OCI-LY3 (cell line): ENCODE results near the gene DTNBP1.

Experiments
- H2AFZ ChIP-seq: fragments of 200-600, 300-600 bp; shearing (Covaris generic); 2 replicates; pipeline ENCODE4 v1.6.0; 2014; ENCODE audit warnings: antibody characterized with exemption, low read depth, low read length
- H3K27ac ChIP-seq: fragments of 200-600, 300-600 bp; sonication (generic); 2 replicates; pipeline ENCODE4 v1.5.1; 2014; ENCODE audit warnings: mild to moderate bottlenecking, low read length, moderate library complexity, mixed read lengths
- H3K27me3 ChIP-seq: fragments of 200-600, 300-600 bp; sonication (generic); 2 replicates; pipeline ENCODE4 v1.6.1; 2014; ENCODE audit warnings: low read depth, low read length, mixed read lengths
- H3K36me3 ChIP-seq: fragments of 200-600, 300-600 bp; sonication (generic); replicated peaks from 2 replicates; pipeline ENCODE3; 2014; ENCODE audit warnings: low read depth, low read length, mixed read lengths
- H3K4me1 ChIP-seq: fragments of 300-600, 200-600 bp; sonication (generic); 2 replicates; pipeline ENCODE4 v1.6.1; 2014; ENCODE audit warnings: low read length, mixed read lengths
- H3K4me2 ChIP-seq: fragments of 200-600, 300-600 bp; sonication (generic); 2 replicates; pipeline ENCODE4 v1.6.1; 2014; ENCODE audit warnings: low read length, mixed read lengths
- H3K4me3 ChIP-seq: fragments of 300-600, 200-600 bp; sonication (generic); 2 replicates; pipeline ENCODE4 v1.5.1; 2014; ENCODE audit warnings: antibody characterized with exemption, mild to moderate bottlenecking, low read length, moderate library complexity
- H3K79me2 ChIP-seq: fragments of 300-600, 200-600 bp; shearing (Covaris generic); 2 replicates; pipeline ENCODE4 v1.6.1; 2014; ENCODE audit warnings: mild to moderate bottlenecking, low read length, mixed read lengths
- H3K9ac ChIP-seq: fragments of 300-600, 200-600 bp; shearing (Covaris generic); 2 replicates; pipeline ENCODE4 v1.6.0; 2014; ENCODE audit warnings: mild to moderate bottlenecking, low read length, moderate library complexity
- H3K9me3 ChIP-seq: fragments of 200-600, 300-600 bp; shearing (Covaris generic); 2 replicates; pipeline ENCODE4 v1.6.1; 2014; ENCODE audit warnings: low read length, mixed read lengths; ENCODE audit not compliant: insufficient read depth
- H4K20me1 ChIP-seq: fragments of 200-600, 300-600 bp; sonication (generic); 2 replicates; pipeline ENCODE4 v1.6.1; 2016; ENCODE audit warnings: low read length, mixed read lengths; ENCODE audit not compliant: insufficient read depth
- CTCF ChIP-seq: fragments of 200-600, 300-600 bp; sonication (generic); IDR thresholded peaks from 2 replicates; pipeline ENCODE4 v1.5.1; 2014; ENCODE audit warnings: antibody characterized with exemption, low read length, low read depth
- EZH2phosphoT487 ChIP-seq: fragments of 200-600 bp; shearing (Covaris generic); IDR thresholded peaks from 2 replicates; pipeline ENCODE4 v1.6.1; 2018; ENCODE audit warnings: antibody characterized with exemption, mixed run types, low read depth

Gene DTNBP1

DNA sequence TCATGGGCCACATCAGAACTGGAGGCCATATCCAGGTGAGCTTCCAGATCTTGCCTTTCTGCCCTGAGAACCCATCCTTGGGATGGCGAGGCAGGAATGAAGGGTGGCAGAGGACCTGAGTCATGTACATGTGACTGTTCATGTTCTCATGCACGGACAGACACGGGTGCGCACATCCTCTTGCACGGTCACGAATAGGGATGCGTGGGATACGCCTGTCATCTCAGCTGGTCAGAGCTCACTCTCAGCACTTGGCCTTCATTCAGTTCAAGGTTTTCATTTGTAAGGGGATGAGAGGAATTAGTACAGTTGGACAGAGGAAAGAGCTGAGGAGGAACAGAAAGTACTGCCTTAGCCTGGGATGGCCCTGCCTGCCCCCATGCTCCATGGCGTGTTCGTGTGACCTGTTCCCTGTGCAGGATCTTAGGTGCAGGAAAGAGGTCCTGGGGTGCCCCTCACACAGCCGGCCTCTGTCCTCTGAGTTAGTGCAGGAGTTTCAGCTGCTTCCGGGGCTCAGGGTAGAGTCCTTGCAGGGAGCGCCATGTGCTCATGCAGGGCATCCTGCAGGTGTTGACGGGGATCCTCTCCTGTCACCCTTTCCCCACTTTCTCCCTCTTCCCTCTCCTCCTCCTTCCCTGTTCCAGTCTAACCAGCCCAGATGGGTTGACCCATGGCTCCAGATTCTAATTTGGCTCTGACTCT is 173.4 kb downstream of the DTNBP1 start:
- Histone ChIP-seq H3K9me3 (no peaks in the 10 kb centered on the region), H3K4me2 (no peak overlapping the region), H3K4me3 (no peak overlapping the region), H3K79me2 (no peaks in the 10 kb centered on the region; the same call in 1 of the 2 replicates), H3K27me3 (no peaks in the 10 kb centered on the region), H2AFZ (no peak overlapping the region), H3K36me3 (peaks cover 6% of the 10 kb centered on the region), H3K9ac (no peak overlapping the region), H3K4me1 (peaks cover 6% of the 10 kb centered on the region; the same call in 1 of the 2 replicates), H4K20me1 (peaks cover 5% of the 10 kb centered on the region; the same call in 1 of the 2 replicates), H3K27ac (no peak overlapping the region)
- TF ChIP-seq EZH2phosphoT487 (no peak), CTCF (no peak)

GRCh38 chr6:15487262-15487661 is 175.6 kb downstream of the DTNBP1 start:
- Histone ChIP-seq H3K9me3 (no peaks in the 10 kb centered on the region), H3K4me3 (no peak overlapping the region), H3K9ac (no peak overlapping the region), H3K4me2 (no peak overlapping the region), H4K20me1 (peaks cover 5% of the 10 kb centered on the region; the same call in 1 of the 2 replicates), H3K27ac (no peak overlapping the region), H3K36me3 (peaks cover 6% of the 10 kb centered on the region), H3K27me3 (no peaks in the 10 kb centered on the region), H3K4me1 (peaks cover 6% of the 10 kb centered on the region; the same call in 1 of the 2 replicates), H2AFZ (no peak overlapping the region), H3K79me2 (peaks cover 3% of the 10 kb centered on the region; the same call in 1 of the 2 replicates)
- no peak for TF ChIP-seq CTCF

DNA sequence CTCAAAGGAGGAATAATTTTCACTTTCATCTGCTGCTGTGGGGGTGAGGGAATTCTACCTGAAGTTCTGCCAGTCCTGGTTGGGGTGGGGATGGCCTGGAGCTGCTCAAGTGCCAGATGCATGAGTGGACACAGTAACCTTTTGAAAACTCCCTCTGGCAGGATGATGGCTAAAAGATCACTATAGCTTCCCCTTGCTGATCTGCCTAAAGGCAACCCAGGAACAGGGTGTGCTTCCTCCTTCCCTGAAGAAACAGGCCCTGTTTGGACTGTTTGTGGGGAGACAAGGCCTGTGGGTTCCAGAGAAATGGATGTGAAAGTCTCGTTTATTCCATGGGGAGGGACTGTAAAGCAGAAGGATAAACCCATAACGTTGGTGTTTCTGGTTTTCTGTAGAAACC is 176.9 kb downstream of the DTNBP1 start:
- H3K27ac ChIP-seq, result no peak overlapping the region
- peaks cover 3% of the 10 kb centered on the region; the same call in 1 of the 2 replicates for H3K79me2 ChIP-seq
- no peaks in the 10 kb centered on the region for H3K9me3 ChIP-seq
- H3K36me3 ChIP-seq, result peaks cover 6% of the 10 kb centered on the region
- no peak overlapping the region for H2AFZ ChIP-seq
- no peak overlapping the region for H3K4me2 ChIP-seq
- H3K27me3 ChIP-seq, result no peaks in the 10 kb centered on the region
- no peaks in the 10 kb centered on the region for H3K4me1 ChIP-seq
- peaks cover 2% of the 10 kb centered on the region; the same call in 1 of the 2 replicates for H4K20me1 ChIP-seq
- H3K9ac ChIP-seq, result no peak overlapping the region
- no peak overlapping the region for H3K4me3 ChIP-seq
- TF ChIP-seq EZH2phosphoT487 (no peak), CTCF (no peak)

GRCh38 chr6:15484821-15485220 is 178.0 kb downstream of the DTNBP1 start:
- H3K4me3 ChIP-seq, result no peak overlapping the region
- no peaks in the 10 kb centered on the region for H3K4me1 ChIP-seq
- H2AFZ ChIP-seq, result no peak overlapping the region
- no peak overlapping the region for H3K4me2 ChIP-seq
- H3K79me2 ChIP-seq, result peaks cover 9% of the 10 kb centered on the region
- TF ChIP-seq CTCF, result no peak
- no peak for TF ChIP-seq EZH2phosphoT487
- H3K27me3 ChIP-seq, result no peaks in the 10 kb centered on the region
- H3K27ac ChIP-seq, result no peak overlapping the region
- H3K9me3 ChIP-seq, result no peaks in the 10 kb centered on the region
- no peak overlapping the region for H3K9ac ChIP-seq
- peaks cover 6% of the 10 kb centered on the region for H3K36me3 ChIP-seq
- peaks cover under 1% of the 10 kb centered on the region for H4K20me1 ChIP-seq
